Tibial nerve (tissue), 4 donors: Measurements from ENCODE around the gene MDM1. TPM values are rescaled to one million over a fixed set of nuclear protein-coding genes. Genes with fewer than 3 reads are reported as not detected.

Experiments
- DNase-seq, 2 donors: peaks; one replicate each; pipeline ENCODE4 v3.0.0-alpha.2; 2019; ENCODE audit warnings: low spot score in 2 of 2
- H3K27ac ChIP-seq, 4 donors: fragments of 200-600 bp; sonication (generic) in 3 of 4; one replicate each; pipeline ENCODE4 v1.5.1; 2017 to 2019; ENCODE audit warnings: mild to moderate bottlenecking in 1 of 4
- H3K27me3 ChIP-seq, 2 donors: fragments of 200-600 bp; sonication (generic) in 1 of 2; one replicate each; pipeline versions ENCODE4 v1.5.1 to v1.6.0; 2017 to 2019
- H3K36me3 ChIP-seq, 3 donors: fragments of 200-600 bp; sonication (generic); one replicate each; pipeline ENCODE4 v1.5.1; 2018 to 2019
- H3K4me1 ChIP-seq, 4 donors: fragments of 200-600 bp; sonication (generic) in 3 of 4; one replicate each; pipeline ENCODE4 v1.5.1; 2017 to 2019
- H3K4me3 ChIP-seq, 4 donors: fragments of 200-600 bp; sonication (generic) in 3 of 4; one replicate each; pipeline ENCODE4 v1.5.1; 2017 to 2019; ENCODE audit warnings: mild to moderate bottlenecking in 1 of 4, moderate library complexity in 1 of 4
- H3K9me3 ChIP-seq, 4 donors: fragments of 200-600 bp; sonication (generic) in 3 of 4; one replicate each; pipeline ENCODE4 v1.5.1; 2017 to 2019
- CTCF ChIP-seq, 5 experiments: fragments of 200-600 bp in 3 of 5; fragments of 450-650 bp in 2 of 5; sonication (generic) in 3 of 5; IDR thresholded peaks; one replicate each; pipeline ENCODE4 v1.5.1; 2016 to 2019; ENCODE audit warnings: antibody characterized with exemption in 5 of 5, mild to moderate bottlenecking in 3 of 5, moderate library complexity in 2 of 5
- EP300 ChIP-seq, 2 donors: sonication (generic); formaldehyde crosslinking; IDR thresholded peaks; one replicate each; pipeline ENCODE4 v1.6.1; 2017; ENCODE audit warnings: antibody characterized with exemption in 2 of 2, mild to moderate bottlenecking in 1 of 2
- POLR2A ChIP-seq, 2 donors: fragments of 450-650 bp; IDR thresholded peaks; one replicate each; pipeline ENCODE4 v1.6.1; 2017; ENCODE audit warnings: antibody characterized with exemption in 2 of 2, mild to moderate bottlenecking in 2 of 2, moderate library complexity in 2 of 2
- WGBS, 2 donors: methylation state at CpG; one replicate each; pipeline ENCODE4 v1.1.5; 2018; 5-methylcytosine and 5-hydroxymethylcytosine counted together
- total RNA-seq, 4 donors: library from RNA; depleted of rRNA; stranded (reverse); fragments of >200 nt; gene quantifications; one replicate each; pipeline ENCODE4 v1.1.0, GENCODE V29; 2016

Gene MDM1
- total RNA-seq, 4 donors from 2014 or later: 11.2 to 49.8 (median 23.3) TPM

- 81 to 95% methylated on average over 2 of the region's 2 CpGs for WGBS, 2 donors
- no peaks in the 10 kb centered on the region for H3K4me1 ChIP-seq
- H3K36me3 ChIP-seq: no peaks in the 10 kb centered on the region
- DNase-seq: no peak
- H3K27ac ChIP-seq: no peak overlapping the region
- no peaks in the 10 kb centered on the region for H3K9me3 ChIP-seq
- peaks cover 0 to 3% of the 10 kb centered on the region in 2 donors for H3K27me3 ChIP-seq
- TF ChIP-seq CTCF (IDR thresholded peaks at IDR 0.05) (no peak), POLR2A (IDR thresholded peaks at IDR 0.05) (no peak), EP300 (IDR thresholded peaks at IDR 0.05) (no peak)
- H3K4me3 ChIP-seq: no peak overlapping the region
Measured at GRCh38 chr12:68341822-68342221, 9.7 kb upstream of the MDM1 start.

GRCh38 chr12:68340404-68341270 lies 8.5 kb upstream of the MDM1 start:
- no peak for TF ChIP-seq POLR2A (IDR thresholded peaks at IDR 0.05)
- no peak for TF ChIP-seq CTCF (IDR thresholded peaks at IDR 0.05)
- TF ChIP-seq EP300 (IDR thresholded peaks at IDR 0.05): no peak
- H3K36me3 ChIP-seq: no peaks in the 10 kb centered on the region
- no peaks in the 10 kb centered on the region for H3K4me1 ChIP-seq
- no peak for DNase-seq
- no peaks in the 10 kb centered on the region for H3K9me3 ChIP-seq
- 55 to 56% methylated on average over 8 of the region's 8 CpGs for WGBS, 2 donors
- no peak overlapping the region for H3K27ac ChIP-seq
- H3K4me3 ChIP-seq: no peak overlapping the region
- H3K27me3 ChIP-seq: peaks cover 0 to 3% of the 10 kb centered on the region in 2 donors

- Histone ChIP-seq H3K27me3 (no peaks in the 10 kb centered on the region), H3K4me3 (no peak overlapping the region), H3K9me3 (no peaks in the 10 kb centered on the region), H3K27ac (no peak overlapping the region), H3K36me3 (no peaks in the 10 kb centered on the region), H3K4me1 (peaks cover 0 to 5% (median 0%) of the 10 kb centered on the region in 4 donors)
- WGBS, 2 donors: 40 to 48% methylated on average over 4 of the region's 4 CpGs
- TF ChIP-seq EP300 (IDR thresholded peaks at IDR 0.05) (no peak), POLR2A (IDR thresholded peaks at IDR 0.05) (no peak), CTCF (IDR thresholded peaks at IDR 0.05) (no peak)
- no peak for DNase-seq
Measured at GRCh38 chr12:68336889-68337303, 4.7 kb upstream of the MDM1 start.

GRCh38 chr12:68335462-68335861 lies 3.3 kb upstream of the MDM1 start:
- Histone ChIP-seq H3K9me3 (no peaks in the 10 kb centered on the region), H3K27ac (no peak overlapping the region), H3K36me3 (no peaks in the 10 kb centered on the region), H3K27me3 (no peaks in the 10 kb centered on the region), H3K4me3 (no peak overlapping the region), H3K4me1 (peaks cover 0 to 13% (median 5%) of the 10 kb centered on the region in 4 donors)
- TF ChIP-seq POLR2A (IDR thresholded peaks at IDR 0.05) (no peak), CTCF (IDR thresholded peaks at IDR 0.05) (no peak), EP300 (IDR thresholded peaks at IDR 0.05) (no peak)
- DNase-seq: no peak
- 70 to 80% methylated on average over 3 of the region's 3 CpGs for WGBS, 2 donors

GRCh38 chr12:68334132-68334531 lies 2.0 kb upstream of the MDM1 start:
- no peak for TF ChIP-seq EP300 (IDR thresholded peaks at IDR 0.05)
- no peak for TF ChIP-seq POLR2A (IDR thresholded peaks at IDR 0.05)
- no peak for TF ChIP-seq CTCF (IDR thresholded peaks at IDR 0.05)
- no peaks in the 10 kb centered on the region for H3K27me3 ChIP-seq
- peaks cover 0 to 10% (median 0%) of the 10 kb centered on the region in 3 donors for H3K36me3 ChIP-seq
- H3K27ac ChIP-seq: no peak overlapping the region
- DNase-seq: no peak
- H3K4me1 ChIP-seq: peaks cover 0 to 23% (median 5%) of the 10 kb centered on the region in 4 donors
- H3K4me3 ChIP-seq: no peak overlapping the region
- 41 to 51% methylated on average over 4 of the region's 4 CpGs for WGBS, 2 donors
- no peaks in the 10 kb centered on the region for H3K9me3 ChIP-seq
